Measurements from ENCODE around the gene ZMYND15. TPM values are rescaled to one million over a fixed set of nuclear protein-coding genes. Genes with fewer than 3 reads are reported as not detected.
A peak's percentile ranks its signal among the peaks of the same experiment; 100 is the strongest.

ZMYND15 gene
- total and polyA plus RNA-seq, 2 of the 13 experiments (the other 11 are each of a cell fraction or from before 2014, with no cell fraction given) = 0.24 to 2.7 TPM

GRCh38 chr17:4709794-4710692 is 29.6 kb upstream of the ZMYND15 start, which contains the start of gene ARRB2 (continued):
- TF ChIP-seq ADNP (CRISPR knock-in tag; IDR thresholded peaks at IDR 0.05) = no peak
- no peak for TF ChIP-seq ELK4 (CRISPR knock-in tag; IDR thresholded peaks at IDR 0.05; ENCODE audit: borderline replicate concordance)
- no peak for TF ChIP-seq FOXP4 (CRISPR knock-in tag; IDR thresholded peaks at IDR 0.05)
- TF ChIP-seq NCOA5 (CRISPR knock-in tag; IDR thresholded peaks at IDR 0.05) = no peak
- TF ChIP-seq ZFP91 (CRISPR knock-in tag; IDR thresholded peaks at IDR 0.05; ENCODE audit: borderline replicate concordance) = peak; percentile 56; the same call in 1 of the 2 replicates
- peak; percentile 19; the same call in 1 of the 2 replicates for TF ChIP-seq ARNT2 (CRISPR knock-in tag; IDR thresholded peaks at IDR 0.05; ENCODE audit: low read depth)
- 0 out of 2 replicates have a peak, but pooled peaks have one; percentile 12 for TF ChIP-seq KDM2A (CRISPR knock-in tag; IDR thresholded peaks at IDR 0.05; ENCODE audit: borderline replicate concordance, low read depth)
- no peak for TF ChIP-seq KIAA2018 (CRISPR knock-in tag; IDR thresholded peaks at IDR 0.05; ENCODE audit: borderline replicate concordance)
- peak; percentile 54 for TF ChIP-seq TARDBP (CRISPR knock-in tag; IDR thresholded peaks at IDR 0.05)
- no peak; the same call in 1 of the 2 replicates for TF ChIP-seq ZNF710 (CRISPR knock-in tag; IDR thresholded peaks at IDR 0.05; ENCODE audit: borderline replicate concordance)
- no peak for TF ChIP-seq ZNF484 (CRISPR knock-in tag; IDR thresholded peaks at IDR 0.05; ENCODE audit: borderline replicate concordance, low read depth)
